ENCODE measurements around the gene KCNH2.

KCNH2 gene

GRCh38 chr7:150973571-150974451 lies 4.3 kb downstream of the KCNH2 start:
- Histone ChIP-seq H3K36me3 (ENCODE audit: control insufficient read depth, insufficient read depth, low read length) (no peaks in the 10 kb centered on the region), H3K27me3 (ENCODE audit: control insufficient read depth, insufficient read depth, low read length) (peaks cover 11% of the 10 kb centered on the region), H3K9ac (ENCODE audit: low read length) (no peak overlapping the region), H3K27ac (ENCODE audit: low read depth, low read length) (peak overlapping the region; percentile 93), H3K4me1 (ENCODE audit: control insufficient read depth, insufficient read depth, low read length) (peaks cover 65% of the 10 kb centered on the region), H3K4me3 (ENCODE audit: low read length) (peak overlapping the region; percentile 45)

DNA sequence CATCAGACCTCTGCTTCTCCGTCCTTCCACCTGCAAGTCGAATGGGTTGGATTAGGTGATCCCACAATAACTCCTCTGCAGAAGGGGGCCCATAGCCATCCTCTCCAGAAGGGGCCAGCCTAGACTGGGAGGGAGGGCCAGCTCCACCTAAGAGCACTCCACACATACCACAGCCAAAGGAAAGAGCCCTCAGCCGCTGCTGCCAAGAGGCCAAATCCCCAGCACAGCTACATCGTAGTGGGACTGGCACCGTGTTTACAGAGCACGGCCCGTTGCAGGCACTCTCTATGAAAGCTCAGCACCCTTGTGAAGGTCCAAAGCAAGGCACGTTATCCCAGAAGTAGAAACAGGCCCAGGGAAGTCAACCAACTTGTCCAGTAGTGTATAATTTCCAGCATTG lies 5.4 kb downstream of the KCNH2 start:
- H3K27me3 ChIP-seq (ENCODE audit: control insufficient read depth, insufficient read depth, low read length): peaks cover 8% of the 10 kb centered on the region
- H3K4me1 ChIP-seq (ENCODE audit: control insufficient read depth, insufficient read depth, low read length): peaks cover 72% of the 10 kb centered on the region
- peak overlapping the region; percentile 93 for H3K27ac ChIP-seq (ENCODE audit: low read depth, low read length)
- no peak overlapping the region for H3K9ac ChIP-seq (ENCODE audit: low read length)
- no peaks in the 10 kb centered on the region for H3K36me3 ChIP-seq (ENCODE audit: control insufficient read depth, insufficient read depth, low read length)
- no peak overlapping the region for H3K4me3 ChIP-seq (ENCODE audit: low read length)

DNA sequence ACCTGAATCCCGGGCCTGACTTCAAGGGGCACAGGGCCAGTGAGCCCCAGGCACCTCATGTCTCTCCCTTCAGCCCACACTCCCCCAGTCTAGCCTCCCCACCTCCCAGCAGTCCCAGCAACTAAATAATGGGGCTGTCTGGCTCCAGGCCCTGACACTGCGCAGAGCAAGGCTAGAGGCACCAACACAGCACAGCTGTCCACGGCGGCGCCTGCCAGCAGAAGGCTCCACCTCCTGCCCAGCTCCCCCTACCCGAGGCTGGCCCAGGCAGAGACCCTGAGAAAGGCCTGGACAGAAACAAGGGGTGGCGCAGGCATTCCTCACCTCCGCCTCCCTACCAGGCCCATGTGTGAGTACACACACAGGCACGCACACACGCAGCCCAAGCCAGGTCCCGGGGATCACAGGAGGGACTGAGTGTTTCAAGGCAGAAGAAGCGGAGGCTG lies 6.1 kb downstream of the KCNH2 start:
- peaks cover 78% of the 10 kb centered on the region for H3K4me1 ChIP-seq (ENCODE audit: control insufficient read depth, insufficient read depth, low read length)
- peak overlapping the region; percentile 23 for H3K4me3 ChIP-seq (ENCODE audit: low read length)
- H3K36me3 ChIP-seq (ENCODE audit: control insufficient read depth, insufficient read depth, low read length): no peaks in the 10 kb centered on the region
- no peak overlapping the region for H3K9ac ChIP-seq (ENCODE audit: low read length)
- H3K27ac ChIP-seq (ENCODE audit: low read depth, low read length): peak overlapping the region; percentile 83
- H3K27me3 ChIP-seq (ENCODE audit: control insufficient read depth, insufficient read depth, low read length): peaks cover 4% of the 10 kb centered on the region

DNA sequence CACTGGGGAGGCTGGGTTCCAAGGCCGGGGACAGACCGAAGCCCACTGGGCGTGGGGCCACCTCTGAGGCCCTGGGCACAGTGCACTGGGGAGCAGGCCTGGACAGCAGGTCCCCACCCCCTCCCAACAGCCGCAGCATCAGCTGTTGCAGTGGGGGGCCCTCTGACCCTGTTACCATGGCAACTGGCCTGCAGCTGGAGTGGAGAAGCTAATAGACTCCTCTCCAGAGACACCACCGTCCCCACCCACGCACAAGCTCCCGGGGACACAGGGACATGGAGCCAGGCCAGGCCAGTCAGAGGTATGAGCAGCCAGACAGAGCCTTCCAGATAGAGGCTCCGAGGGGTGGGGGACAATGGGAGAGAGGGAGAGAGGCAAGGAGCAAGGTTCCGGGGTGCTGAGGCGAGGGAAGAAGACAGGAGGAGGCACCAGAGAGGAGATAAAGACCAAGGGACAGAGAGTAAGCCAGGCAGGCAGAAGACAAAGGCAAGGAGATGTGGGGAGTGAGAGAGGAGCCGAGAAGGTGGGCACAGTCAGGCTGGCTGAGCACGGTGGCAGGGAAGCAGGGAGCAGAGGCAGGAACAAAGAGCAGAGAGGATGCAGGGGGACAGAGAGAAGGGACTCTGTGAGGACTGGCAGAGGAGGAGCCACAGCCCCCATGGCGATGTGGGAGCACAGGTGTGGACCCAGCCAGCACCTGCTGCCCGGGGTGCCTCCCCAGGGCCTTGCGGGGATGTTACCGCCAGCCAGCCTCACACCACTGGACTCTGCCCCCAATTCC lies 6.7 kb downstream of the KCNH2 start:
- Histone ChIP-seq H3K4me1 (ENCODE audit: control insufficient read depth, insufficient read depth, low read length) (peaks cover 76% of the 10 kb centered on the region), H3K27ac (ENCODE audit: low read depth, low read length) (peak overlapping the region; percentile 83), H3K4me3 (ENCODE audit: low read length) (no peak overlapping the region), H3K9ac (ENCODE audit: low read length) (no peak overlapping the region), H3K36me3 (ENCODE audit: control insufficient read depth, insufficient read depth, low read length) (no peaks in the 10 kb centered on the region), H3K27me3 (ENCODE audit: control insufficient read depth, insufficient read depth, low read length) (no peaks in the 10 kb centered on the region)

- peaks cover 76% of the 10 kb centered on the region for H3K4me1 ChIP-seq (ENCODE audit: control insufficient read depth, insufficient read depth, low read length)
- no peaks in the 10 kb centered on the region for H3K27me3 ChIP-seq (ENCODE audit: control insufficient read depth, insufficient read depth, low read length)
- H3K9ac ChIP-seq (ENCODE audit: low read length): no peak overlapping the region
- H3K4me3 ChIP-seq (ENCODE audit: low read length): no peak overlapping the region
- H3K27ac ChIP-seq (ENCODE audit: low read depth, low read length): peak overlapping the region; percentile 83
- H3K36me3 ChIP-seq (ENCODE audit: control insufficient read depth, insufficient read depth, low read length): no peaks in the 10 kb centered on the region
Measured at GRCh38 chr7:150970424-150970823, 7.7 kb downstream of the KCNH2 start.

GRCh38 chr7:150969475-150969874 lies 8.6 kb downstream of the KCNH2 start:
- Histone ChIP-seq H3K9ac (ENCODE audit: low read length) (no peak overlapping the region), H3K4me3 (ENCODE audit: low read length) (no peak overlapping the region), H3K4me1 (ENCODE audit: control insufficient read depth, insufficient read depth, low read length) (peaks cover 82% of the 10 kb centered on the region), H3K27me3 (ENCODE audit: control insufficient read depth, insufficient read depth, low read length) (no peaks in the 10 kb centered on the region), H3K27ac (ENCODE audit: low read depth, low read length) (peak overlapping the region; percentile 41), H3K36me3 (ENCODE audit: control insufficient read depth, insufficient read depth, low read length) (no peaks in the 10 kb centered on the region)

DNA sequence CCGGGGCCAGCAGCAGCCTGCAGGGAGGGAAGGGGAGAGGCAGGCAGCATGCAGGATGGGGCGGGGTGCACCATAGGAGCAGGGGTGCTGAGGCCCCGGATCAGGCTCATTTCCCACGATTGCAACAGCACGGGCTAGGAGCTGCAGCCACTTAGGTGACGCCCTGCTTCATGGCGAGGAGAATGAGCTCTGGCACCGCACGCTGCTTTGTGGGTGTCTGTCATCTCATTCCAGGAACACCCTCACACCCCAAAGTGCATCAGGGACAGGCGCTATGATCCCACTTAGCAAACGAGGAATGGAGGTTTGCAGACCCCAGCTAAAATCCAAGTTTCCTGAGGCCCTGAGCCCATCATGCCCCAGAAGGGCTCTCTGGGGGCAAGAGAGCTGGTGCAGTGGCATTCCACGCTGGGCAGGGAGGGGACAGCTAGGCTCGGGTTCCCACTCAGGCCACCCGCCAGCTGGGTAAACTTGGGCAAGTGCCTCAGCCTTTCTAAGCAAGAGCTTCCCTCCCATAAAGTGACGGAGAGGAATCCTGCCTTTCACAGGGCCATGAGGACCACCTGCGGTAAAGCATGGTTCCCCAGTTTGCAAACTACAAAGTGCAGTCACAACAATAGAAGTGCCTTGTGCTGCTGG lies 9.3 kb downstream of the KCNH2 start:
- no peaks in the 10 kb centered on the region for H3K36me3 ChIP-seq (ENCODE audit: control insufficient read depth, insufficient read depth, low read length)
- no peak overlapping the region for H3K9ac ChIP-seq (ENCODE audit: low read length)
- H3K4me1 ChIP-seq (ENCODE audit: control insufficient read depth, insufficient read depth, low read length): peaks cover 84% of the 10 kb centered on the region
- H3K27ac ChIP-seq (ENCODE audit: low read depth, low read length): peak overlapping the region; percentile 41
- no peaks in the 10 kb centered on the region for H3K27me3 ChIP-seq (ENCODE audit: control insufficient read depth, insufficient read depth, low read length)
- no peak overlapping the region for H3K4me3 ChIP-seq (ENCODE audit: low read length)

- H3K27me3 ChIP-seq (ENCODE audit: control insufficient read depth, insufficient read depth, low read length): no peaks in the 10 kb centered on the region
- H3K4me3 ChIP-seq (ENCODE audit: low read length): no peak overlapping the region
- H3K9ac ChIP-seq (ENCODE audit: low read length): no peak overlapping the region
- H3K36me3 ChIP-seq (ENCODE audit: control insufficient read depth, insufficient read depth, low read length): no peaks in the 10 kb centered on the region
- H3K27ac ChIP-seq (ENCODE audit: low read depth, low read length): peak overlapping the region; percentile 41
- peaks cover 86% of the 10 kb centered on the region for H3K4me1 ChIP-seq (ENCODE audit: control insufficient read depth, insufficient read depth, low read length)
Measured at GRCh38 chr7:150968056-150968733, 9.9 kb downstream of the KCNH2 start.

DNA sequence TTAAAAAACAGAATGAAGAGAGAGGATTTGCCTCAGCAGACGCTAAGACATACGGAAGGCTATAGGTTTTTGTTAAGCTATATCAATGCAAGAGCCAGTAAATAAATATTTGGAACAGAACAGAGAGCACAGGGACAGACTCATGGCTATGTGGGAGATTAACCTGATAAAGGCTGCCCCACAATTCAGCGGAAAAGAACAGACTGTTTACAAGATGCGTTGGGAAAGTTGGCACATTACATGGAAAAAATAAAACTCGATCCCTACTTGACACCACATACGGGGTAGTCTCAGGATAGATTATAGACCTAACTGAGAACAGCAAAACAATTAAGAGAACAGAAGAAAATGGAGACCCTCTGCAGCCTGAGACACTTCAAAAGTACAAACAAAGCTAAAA lies 10.8 kb downstream of the KCNH2 start:
- Histone ChIP-seq H3K9ac (ENCODE audit: low read length) (no peak overlapping the region), H3K4me1 (ENCODE audit: control insufficient read depth, insufficient read depth, low read length) (peaks cover 85% of the 10 kb centered on the region), H3K36me3 (ENCODE audit: control insufficient read depth, insufficient read depth, low read length) (no peaks in the 10 kb centered on the region), H3K27ac (ENCODE audit: low read depth, low read length) (peak overlapping the region; percentile 2), H3K4me3 (ENCODE audit: low read length) (no peak overlapping the region), H3K27me3 (ENCODE audit: control insufficient read depth, insufficient read depth, low read length) (peaks cover 2% of the 10 kb centered on the region)

- Histone ChIP-seq H3K27ac (ENCODE audit: low read depth, low read length) (peak overlapping the region; percentile 91), H3K4me1 (ENCODE audit: control insufficient read depth, insufficient read depth, low read length) (peaks cover 87% of the 10 kb centered on the region)
Measured at GRCh38 chr7:150966002-150966401, 12.1 kb downstream of the KCNH2 start.

GRCh38 chr7:150965273-150965830 lies 12.8 kb downstream of the KCNH2 start:
- H3K4me1 ChIP-seq (ENCODE audit: control insufficient read depth, insufficient read depth, low read length): peaks cover 82% of the 10 kb centered on the region
- H3K9ac ChIP-seq (ENCODE audit: low read length): no peak overlapping the region
- peak overlapping the region; percentile 91 for H3K27ac ChIP-seq (ENCODE audit: low read depth, low read length)
- no peak overlapping the region for H3K4me3 ChIP-seq (ENCODE audit: low read length)
- H3K27me3 ChIP-seq (ENCODE audit: control insufficient read depth, insufficient read depth, low read length): peaks cover 2% of the 10 kb centered on the region
- no peaks in the 10 kb centered on the region for H3K36me3 ChIP-seq (ENCODE audit: control insufficient read depth, insufficient read depth, low read length)

More at GRCh38 chr7:150966002-150966401, 12.1 kb downstream of the KCNH2 start:
- no peak overlapping the region for H3K4me3 ChIP-seq (ENCODE audit: low read length)
- no peak overlapping the region for H3K9ac ChIP-seq (ENCODE audit: low read length)
- peaks cover 2% of the 10 kb centered on the region for H3K27me3 ChIP-seq (ENCODE audit: control insufficient read depth, insufficient read depth, low read length)
- H3K36me3 ChIP-seq (ENCODE audit: control insufficient read depth, insufficient read depth, low read length): no peaks in the 10 kb centered on the region
